HUES48 (cell line): ENCODE data around the gene TJP1.
"Not testable (repeated sequence)": the region's sequence is repeated elsewhere in the genome, so short reads cannot be mapped to it uniquely, and the experiment has no call there.

ENCODE experiments used
- H3K27ac ChIP-seq: one replicate; pipeline ENCODE4 v1.7.0; 2013; ENCODE audit warnings: low read depth, low read length, inconsistent platforms
- H3K27me3 ChIP-seq: 2 replicates; pipeline ENCODE4 v1.6.1; 2013; ENCODE audit warnings: mild to moderate bottlenecking, low read length; ENCODE audit not compliant: control insufficient read depth, insufficient read depth
- H3K36me3 ChIP-seq: 2 replicates; pipeline ENCODE4 v1.6.1; 2013; ENCODE audit warnings: low read length; ENCODE audit not compliant: control insufficient read depth, insufficient read depth
- H3K4me1 ChIP-seq: 2 replicates; pipeline ENCODE4 v1.6.1; 2013; ENCODE audit warnings: mild to moderate bottlenecking, low read length; ENCODE audit not compliant: control insufficient read depth, insufficient read depth
- H3K4me3 ChIP-seq: 2 replicates; pipeline ENCODE4 v1.5.1; 2013; ENCODE audit warnings: mild to moderate bottlenecking, low read depth, low read length
- H3K9ac ChIP-seq: 2 replicates; pipeline ENCODE4 v1.6.1; 2013; ENCODE audit warnings: mild to moderate bottlenecking, low read depth, low read length, moderate library complexity
- H3K9me3 ChIP-seq: 2 replicates; pipeline ENCODE4 v1.6.1; 2013; ENCODE audit warnings: low read length; ENCODE audit not compliant: control insufficient read depth, insufficient read depth

TJP1 gene

DNA sequence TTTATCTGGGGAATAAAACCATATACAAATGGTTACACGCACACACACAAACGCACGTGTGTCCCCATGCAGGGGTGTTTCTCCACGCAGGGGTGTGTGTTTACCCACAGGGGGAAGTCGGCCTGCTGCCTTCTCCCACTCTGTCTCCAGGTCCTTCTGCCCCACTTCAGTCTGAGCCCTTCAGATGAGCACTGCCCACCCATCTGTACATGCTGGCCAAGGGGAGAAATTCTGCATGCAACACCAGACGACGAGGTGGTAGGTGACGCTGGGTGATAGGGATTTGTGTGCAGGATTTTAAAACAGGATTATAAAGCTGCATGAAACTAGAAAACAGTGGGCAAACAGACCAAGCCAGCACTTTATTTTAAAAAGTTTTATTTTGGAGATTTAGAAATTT lies 122.5 kb downstream of the TJP1 start:
- Histone ChIP-seq H3K27me3 (no peaks in the 10 kb centered on the region), H3K4me3 (no peak overlapping the region), H3K36me3 (peaks cover 61% of the 10 kb centered on the region), H3K27ac (no peak overlapping the region), H3K4me1 (no peaks in the 10 kb centered on the region), H3K9me3 (no peaks in the 10 kb centered on the region), H3K9ac (no peak overlapping the region)

DNA sequence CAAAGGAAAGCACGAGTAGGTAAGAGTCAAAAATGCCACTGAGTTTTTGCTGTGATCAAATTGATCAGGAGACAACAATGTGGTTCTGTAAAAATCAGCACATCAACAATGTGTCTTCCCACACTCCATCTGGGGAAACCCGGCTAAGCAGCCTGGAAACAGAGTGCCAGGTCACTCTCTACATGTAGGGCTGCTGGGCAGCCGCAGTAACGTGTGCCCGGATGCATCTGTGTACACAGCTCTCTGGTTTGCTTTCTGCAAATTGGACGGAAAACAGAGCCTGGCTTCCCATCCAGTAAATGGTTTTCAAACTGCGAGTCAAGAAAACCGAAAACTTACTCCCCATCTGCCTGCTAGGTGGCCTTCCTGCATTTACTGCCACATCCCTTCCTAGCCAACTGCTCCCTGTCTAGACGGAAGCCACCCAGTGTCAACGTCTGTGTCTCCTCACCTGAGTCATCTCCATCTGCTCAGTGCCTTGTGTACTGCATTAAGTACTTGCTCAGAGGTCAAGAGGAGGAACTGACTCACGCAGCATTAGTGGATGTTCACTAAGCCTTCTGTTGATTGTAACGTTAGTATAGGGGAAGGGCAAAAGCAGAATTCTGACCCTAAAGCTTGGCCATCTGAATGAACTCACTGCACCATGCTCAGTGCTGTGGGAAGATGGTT lies 124.1 kb downstream of the TJP1 start:
- no peak overlapping the region for H3K9ac ChIP-seq
- peak overlapping the region; percentile 42 for H3K27ac ChIP-seq
- H3K27me3 ChIP-seq = no peaks in the 10 kb centered on the region
- H3K4me1 ChIP-seq = no peaks in the 10 kb centered on the region
- peaks cover 48% of the 10 kb centered on the region for H3K36me3 ChIP-seq
- H3K4me3 ChIP-seq = no peak overlapping the region
- H3K9me3 ChIP-seq = no peaks in the 10 kb centered on the region

DNA sequence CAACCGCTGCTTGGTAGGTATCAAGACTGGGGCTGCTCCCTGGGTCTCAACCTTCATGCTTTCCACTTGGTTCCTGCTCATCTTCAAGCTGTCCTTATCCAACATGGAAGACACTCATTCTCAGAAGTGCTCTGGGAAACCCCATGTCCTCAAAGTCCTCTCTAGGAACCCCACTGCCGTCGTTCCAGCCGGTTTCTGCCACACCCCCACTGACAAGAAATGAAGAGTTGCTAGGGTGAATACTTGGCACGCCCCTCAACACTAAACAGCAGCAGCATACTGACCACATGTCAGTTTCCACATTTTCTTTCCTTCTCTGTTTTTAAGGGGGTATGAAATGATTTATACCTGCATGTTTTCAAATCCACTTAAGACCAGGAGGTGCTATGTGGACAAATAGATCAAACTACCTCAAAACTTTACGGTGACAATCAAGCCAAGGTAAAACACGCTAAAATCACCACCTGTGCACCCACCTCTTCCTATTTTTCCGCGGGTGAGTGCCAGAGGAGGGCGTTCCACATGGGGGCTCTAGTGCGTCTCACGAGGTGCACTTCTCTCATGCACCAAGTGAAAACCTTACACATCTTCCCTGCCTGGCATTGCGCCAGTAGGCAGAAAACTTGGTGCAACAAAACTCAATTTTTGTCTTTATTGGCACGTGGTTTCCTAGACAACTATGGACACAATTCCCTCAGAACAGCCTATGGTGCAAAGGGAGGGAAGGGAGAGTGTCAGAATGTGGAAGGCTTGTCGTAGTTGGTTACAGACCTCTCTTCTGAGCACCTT lies 125.1 kb downstream of the TJP1 start:
- Histone ChIP-seq H3K27ac (no peak overlapping the region), H3K27me3 (no peaks in the 10 kb centered on the region), H3K9ac (no peak overlapping the region), H3K9me3 (no peaks in the 10 kb centered on the region), H3K4me1 (no peaks in the 10 kb centered on the region), H3K4me3 (no peak overlapping the region), H3K36me3 (peaks cover 38% of the 10 kb centered on the region)

- not testable (repeated sequence) for H3K9ac ChIP-seq, H3K9me3 ChIP-seq, H3K27ac ChIP-seq, H3K4me1 ChIP-seq, H3K4me3 ChIP-seq, H3K27me3 ChIP-seq
- H3K36me3 ChIP-seq = peaks cover 32% of the 10 kb centered on the region
Observed at GRCh38 chr15:29696506-29696905, 125.8 kb downstream of the TJP1 start.

DNA sequence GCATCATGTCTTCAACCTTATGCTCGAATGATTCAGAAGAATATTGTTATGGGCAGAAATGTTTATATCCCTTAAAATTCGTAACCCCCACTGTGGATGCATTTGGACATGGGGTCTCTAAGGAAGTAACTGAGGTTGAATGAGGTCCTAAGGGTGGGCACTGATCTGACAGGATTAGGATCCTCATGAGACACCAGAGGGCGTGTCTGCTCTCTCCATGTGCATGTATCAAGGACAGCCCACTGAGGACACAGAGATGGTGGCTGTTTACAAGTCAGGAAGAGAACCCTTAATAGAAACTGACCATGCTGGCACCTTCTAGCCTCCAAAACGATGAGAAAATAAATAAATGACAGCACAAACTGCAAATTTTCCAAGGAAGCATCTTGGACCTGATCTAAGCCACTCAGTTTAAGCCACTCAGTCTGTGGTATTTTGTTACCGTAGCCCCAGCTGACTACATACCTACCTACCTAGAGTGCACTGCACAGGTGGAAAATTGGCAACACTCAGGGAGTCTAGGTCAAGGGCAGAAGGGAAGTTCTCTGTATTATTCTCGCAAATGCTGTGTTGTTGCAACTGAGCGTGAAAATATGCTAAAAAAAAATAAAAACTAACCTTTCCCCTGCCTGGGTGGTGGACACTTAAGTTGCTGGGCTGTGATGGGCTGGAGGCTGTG lies 126.6 kb downstream of the TJP1 start:
- Histone ChIP-seq H3K9me3 (no peaks in the 10 kb centered on the region), H3K4me1 (no peaks in the 10 kb centered on the region), H3K4me3 (no peak overlapping the region), H3K27ac (no peak overlapping the region), H3K9ac (no peak overlapping the region), H3K36me3 (peaks cover 23% of the 10 kb centered on the region), H3K27me3 (no peaks in the 10 kb centered on the region)

GRCh38 chr15:29693225-29693624 lies 129.0 kb downstream of the TJP1 start:
- H3K4me3 ChIP-seq = no peak overlapping the region
- H3K36me3 ChIP-seq = peaks cover under 1% of the 10 kb centered on the region; the same call in 1 of the 2 replicates
- no peaks in the 10 kb centered on the region for H3K27me3 ChIP-seq

DNA sequence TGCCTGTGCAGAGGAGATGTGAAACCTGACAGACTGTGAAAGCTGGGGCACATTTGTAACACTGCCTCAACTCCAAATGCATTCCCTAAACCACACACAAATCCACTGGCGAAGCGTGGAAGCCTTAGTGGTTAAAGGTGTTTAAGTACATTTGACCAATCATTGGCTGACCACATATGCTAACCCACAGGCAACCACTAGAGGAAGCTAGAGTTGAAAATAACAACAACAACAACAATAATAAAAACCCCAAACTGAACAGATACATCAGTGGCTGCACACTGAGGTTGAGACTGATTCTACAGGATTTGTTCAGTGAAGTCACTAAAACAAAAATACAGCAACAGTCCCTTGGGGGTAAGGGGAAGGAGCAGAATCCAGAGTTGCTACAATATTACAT lies 129.7 kb downstream of the TJP1 start:
- H3K27me3 ChIP-seq = no peaks in the 10 kb centered on the region
- H3K9me3 ChIP-seq = no peaks in the 10 kb centered on the region
- H3K4me3 ChIP-seq = no peak overlapping the region
- no peaks in the 10 kb centered on the region for H3K4me1 ChIP-seq
- no peak overlapping the region for H3K9ac ChIP-seq
- no peak overlapping the region for H3K27ac ChIP-seq
- H3K36me3 ChIP-seq = no peaks in the 10 kb centered on the region

More at GRCh38 chr15:29693225-29693624, 129.0 kb downstream of the TJP1 start:
- H3K4me1 ChIP-seq = no peaks in the 10 kb centered on the region
- no peak overlapping the region for H3K27ac ChIP-seq
- H3K9me3 ChIP-seq = no peaks in the 10 kb centered on the region
- H3K9ac ChIP-seq = no peak overlapping the region

GRCh38 chr15:29690765-29691475 lies 131.3 kb downstream of the TJP1 start:
- no peaks in the 10 kb centered on the region for H3K27me3 ChIP-seq
- no peaks in the 10 kb centered on the region for H3K4me1 ChIP-seq
- no peaks in the 10 kb centered on the region for H3K36me3 ChIP-seq
- H3K9me3 ChIP-seq = no peaks in the 10 kb centered on the region
- no peak overlapping the region for H3K9ac ChIP-seq
- no peak overlapping the region for H3K4me3 ChIP-seq
- no peak overlapping the region for H3K27ac ChIP-seq

- Histone ChIP-seq H3K4me3 (no peak overlapping the region), H3K36me3 (no peaks in the 10 kb centered on the region), H3K27me3 (no peaks in the 10 kb centered on the region), H3K27ac (no peak overlapping the region), H3K9ac (no peak overlapping the region), H3K4me1 (no peaks in the 10 kb centered on the region), H3K9me3 (no peaks in the 10 kb centered on the region)
Observed at GRCh38 chr15:29689287-29689986, 132.8 kb downstream of the TJP1 start.

GRCh38 chr15:29688506-29689286 lies 133.6 kb downstream of the TJP1 start:
- H3K9ac ChIP-seq = no peak overlapping the region
- H3K4me1 ChIP-seq = no peaks in the 10 kb centered on the region
- H3K4me3 ChIP-seq = no peak overlapping the region
- H3K36me3 ChIP-seq = no peaks in the 10 kb centered on the region
- H3K9me3 ChIP-seq = no peaks in the 10 kb centered on the region
- H3K27ac ChIP-seq = no peak overlapping the region
- no peaks in the 10 kb centered on the region for H3K27me3 ChIP-seq
